A673 (cell line): ENCODE measurements around the gene C19orf85. TPM values are rescaled to one million over a fixed set of nuclear protein-coding genes. Genes with fewer than 3 reads are reported as not detected.
"Not testable (repeated sequence)": the region's sequence is repeated elsewhere in the genome, so short reads cannot be mapped to it uniquely, and the experiment has no call there.

Experiments used
- BruUV-seq: library from RNA; stranded (reverse); fragments of 400-500 nt; replicated peaks from 2 replicates; lab custom pipeline; 2021; lab: Mats Ljungman, UMichigan
- CTCF ChIA-PET: fragments of 300-600 bp; sonication (Branson Sonifier 250); formaldehyde crosslinking; loops from one replicate; lab custom pipeline; 2022; ENCODE audit warnings: antibody characterized with exemption; lab: Charles Lee
- POLR2A ChIA-PET: fragments of 300-600 bp; sonication (Branson Sonifier 250); formaldehyde crosslinking; loops from one replicate; lab custom pipeline; 2022; ENCODE audit warnings: antibody characterized with exemption; ENCODE audit not compliant: low non-redundant PET; lab: Charles Lee
- DNase-seq: peaks from one replicate; pipeline ENCODE4 v3.0.0-alpha.2; 2015; ENCODE audit warnings: low spot score
- H3K27ac ChIP-seq: fragments of 200-600 bp; sonication (generic); 2 replicates; pipeline ENCODE4 v1.5.1; 2016; ENCODE audit warnings: mixed run types, low read depth, mild to moderate bottlenecking, mixed read lengths, antibody characterized with exemption, low read length; ENCODE audit not compliant: poor library complexity, severe bottlenecking
- H3K27me3 ChIP-seq: fragments of 200-600 bp; sonication (generic); replicated peaks from 2 replicates; pipeline ENCODE4 v1.6.1; 2017; ENCODE audit warnings: mixed run types, low read depth, mild to moderate bottlenecking, mixed read lengths, antibody characterized with exemption, low read length; ENCODE audit not compliant: insufficient read depth, poor library complexity
- H3K36me3 ChIP-seq: fragments of 200-600 bp; sonication (generic); 2 replicates; pipeline ENCODE4 v1.6.1; 2016; ENCODE audit warnings: mixed run types, mild to moderate bottlenecking, mixed read lengths, antibody characterized with exemption, low read length; ENCODE audit not compliant: insufficient read depth, poor library complexity, severe bottlenecking
- H3K4me1 ChIP-seq: fragments of 200-600 bp; sonication (generic); 2 replicates; pipeline ENCODE4 v1.6.1; 2017; ENCODE audit warnings: mixed run types, mild to moderate bottlenecking, mixed read lengths, antibody characterized with exemption, low read length; ENCODE audit not compliant: insufficient read depth, poor library complexity, severe bottlenecking
- H3K4me3 ChIP-seq: fragments of 200-600 bp; sonication (generic); 2 replicates; pipeline ENCODE4 v1.5.1; 2016; ENCODE audit warnings: low read depth, mixed run types, mild to moderate bottlenecking, mixed read lengths, low read length; ENCODE audit not compliant: poor library complexity, severe bottlenecking
- H3K9me3 ChIP-seq: fragments of 200-600 bp; sonication (generic); 2 replicates; pipeline ENCODE4 v1.6.1; 2016; ENCODE audit warnings: mixed run types, low read depth, mild to moderate bottlenecking, mixed read lengths, antibody characterized with exemption, low read length; ENCODE audit not compliant: poor library complexity, severe bottlenecking
- CTCF ChIP-seq: fragments of 300-800, 200-600 bp; sonication (generic); conservative IDR thresholded peaks from 2 replicates; pipeline ENCODE4 v1.5.1; 2017; ENCODE audit warnings: low read depth, mild to moderate bottlenecking, antibody characterized with exemption, low read length, moderate library complexity, mixed read lengths
- EZH2 ChIP-seq: fragments of 200-600 bp; sonication (generic); IDR thresholded peaks from 2 replicates; pipeline ENCODE4 v1.6.1; 2017; ENCODE audit warnings: borderline replicate concordance, low read depth, mild to moderate bottlenecking, mixed read lengths, antibody characterized with exemption, low read length; ENCODE audit not compliant: poor library complexity, severe bottlenecking
- intact Hi-C: fragments of 100-400 bp; cut with micrococcal nuclease; formaldehyde crosslinking; loops from one replicate; pipeline ENCODE4 v1.10.0; 2022; ENCODE audit not compliant: unreplicated experiment
- total RNA-seq: library from RNA; stranded (reverse); gene quantifications from 2 replicates; pipeline ENCODE4 v1.2.3, GENCODE V29; 2021

C19orf85 gene
- total RNA-seq, 1 experiment from 2014 or later = not detected

GRCh38 chr19:55449469-55449868 lies 15.1 kb downstream of the C19orf85 start:
- no peak for TF ChIP-seq EZH2
- no peak for TF ChIP-seq CTCF
- H3K4me3 ChIP-seq = no peak overlapping the region
- H3K9me3 ChIP-seq = no peaks in the 10 kb centered on the region
- no peaks in the 10 kb centered on the region for H3K36me3 ChIP-seq
- H3K27me3 ChIP-seq = peaks cover 37% of the 10 kb centered on the region
- ChIA-PET CTCF (interaction anchor here (0.7 kb wide), 1 partner anchor 289 kb away, joined by 4 read pairs; no protein-coding TSS in a partner anchor), POLR2A (interaction anchor here (0.7 kb wide), 1 partner anchor 12 kb away, joined by 4 read pairs; no protein-coding TSS in a partner anchor)
- H3K4me1 ChIP-seq = peaks cover 12% of the 10 kb centered on the region
- no TSS peak for BruUV-seq
- intact Hi-C loops = no loop called here
- no peak overlapping the region for H3K27ac ChIP-seq
- no peak for DNase-seq

GRCh38 chr19:55448175-55448490 lies 16.4 kb downstream of the C19orf85 start:
- H3K9me3 ChIP-seq = not testable (repeated sequence)
- H3K4me1 ChIP-seq = peaks cover 17% of the 10 kb centered on the region

GRCh38 chr19:55447421-55448174 lies 17.0 kb downstream of the C19orf85 start:
- TF ChIP-seq CTCF = no peak
- no peak for TF ChIP-seq EZH2
- peaks cover 56% of the 10 kb centered on the region for H3K27me3 ChIP-seq
- ChIA-PET POLR2A (interaction anchor here (0.5 to 0.7 kb wide), 2 partner anchors 39 to 316 kb away, joined by 11 to 24 read pairs; no protein-coding TSS in a partner anchor), CTCF (no interaction called here)
- H3K4me1 ChIP-seq = peaks cover 16% of the 10 kb centered on the region
- peak; percentile 80 for DNase-seq
- no peak overlapping the region for H3K4me3 ChIP-seq
- BruUV-seq = no TSS peak
- no peaks in the 10 kb centered on the region for H3K36me3 ChIP-seq
- no peak overlapping the region for H3K27ac ChIP-seq
- intact Hi-C loops = no loop called here
- no peaks in the 10 kb centered on the region for H3K9me3 ChIP-seq

More at GRCh38 chr19:55448175-55448490, 16.4 kb downstream of the C19orf85 start:
- H3K36me3 ChIP-seq, H3K27ac ChIP-seq, H3K4me3 ChIP-seq, BruUV-seq, intact Hi-C loops, CTCF ChIA-PET, DNase-seq: not testable (repeated sequence)
- POLR2A ChIA-PET = interaction anchor here (0.5 kb wide), 1 partner anchor 317 kb away, joined by 11 read pairs; no protein-coding TSS in a partner anchor
- H3K27me3 ChIP-seq = peaks cover 51% of the 10 kb centered on the region
